GM19240 (cell line): ENCODE measurements around the gene PRPF38B.
"Not testable (repeated sequence)": the region's sequence is repeated elsewhere in the genome, so short reads cannot be mapped to it uniquely, and the experiment has no call there.

ENCODE experiments used
- DNase-seq: peaks from one replicate; pipeline ENCODE4 v3.0.0; 2011; ENCODE audit warnings: low spot score; ENCODE audit not compliant: insufficient read length

Gene PRPF38B

DNA sequence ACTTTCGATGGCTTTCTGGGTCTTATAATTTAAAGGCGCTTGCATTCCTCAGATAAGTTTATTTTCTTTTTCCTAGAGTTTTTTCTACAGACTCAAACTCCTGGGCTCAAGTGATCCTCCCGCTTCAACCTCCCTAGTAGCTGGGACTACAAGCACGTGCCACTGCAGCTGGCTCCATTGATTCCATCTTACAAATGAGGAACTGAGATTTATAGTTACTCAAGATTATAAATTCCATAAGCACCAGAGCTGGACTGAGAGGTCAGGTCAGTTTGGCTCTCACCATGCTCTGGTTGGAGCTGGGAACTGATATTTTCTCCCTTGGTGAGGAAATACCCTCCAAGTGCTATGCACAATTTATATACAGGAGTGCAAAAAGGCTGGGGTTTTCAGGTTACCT lies 13.4 kb upstream of the PRPF38B start:
- no peak for DNase-seq

DNA sequence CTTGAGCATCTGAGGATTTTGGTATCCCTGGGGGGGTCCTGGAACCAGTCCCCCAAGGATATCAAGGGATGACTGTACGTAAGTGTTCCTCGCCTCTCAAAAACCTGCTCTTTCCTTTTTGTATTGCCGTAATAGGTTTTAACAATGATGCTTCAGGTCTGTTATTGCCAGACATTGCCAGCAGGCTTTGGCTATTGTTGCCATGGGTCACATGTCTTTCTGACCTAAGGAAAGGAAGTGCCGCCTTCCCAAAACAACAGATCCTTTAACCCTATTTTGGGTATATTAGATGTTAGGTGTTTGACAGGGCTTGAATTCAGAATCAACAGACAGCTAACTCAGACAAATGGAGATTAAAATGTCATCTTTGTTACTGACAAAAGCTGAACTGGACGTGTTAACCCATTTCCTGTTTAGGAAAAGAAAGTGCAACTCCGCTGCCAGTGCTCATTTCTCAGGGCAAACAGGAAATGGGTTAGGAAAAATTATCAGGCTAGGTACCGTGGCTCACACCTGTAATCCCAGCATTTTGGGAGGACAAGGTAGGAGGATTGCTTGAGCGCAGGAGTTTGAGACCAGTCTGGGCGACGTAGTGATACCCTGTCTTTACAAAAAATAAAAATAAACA lies 12.4 kb upstream of the PRPF38B start:
- no peak for DNase-seq

DNA sequence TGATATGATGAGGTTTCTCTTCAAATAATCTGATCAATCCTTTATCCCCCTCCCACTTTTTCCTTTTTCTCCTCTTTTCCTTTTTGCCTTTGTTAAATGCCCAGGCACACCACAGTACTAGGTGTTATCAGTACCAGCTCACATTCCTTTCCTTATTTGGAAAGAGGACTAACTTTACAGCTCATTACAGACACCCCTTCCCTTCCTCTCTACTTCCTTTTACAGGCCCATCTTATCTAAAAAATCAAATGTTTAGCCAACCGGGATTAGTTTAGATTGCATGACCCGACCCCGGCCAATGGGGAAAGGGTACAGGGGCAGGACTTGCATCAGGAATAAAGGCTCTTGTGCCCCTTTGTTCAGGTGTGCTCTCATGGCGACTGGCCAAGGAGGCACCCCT lies 10.4 kb upstream of the PRPF38B start:
- DNase-seq = not testable (repeated sequence)

DNA sequence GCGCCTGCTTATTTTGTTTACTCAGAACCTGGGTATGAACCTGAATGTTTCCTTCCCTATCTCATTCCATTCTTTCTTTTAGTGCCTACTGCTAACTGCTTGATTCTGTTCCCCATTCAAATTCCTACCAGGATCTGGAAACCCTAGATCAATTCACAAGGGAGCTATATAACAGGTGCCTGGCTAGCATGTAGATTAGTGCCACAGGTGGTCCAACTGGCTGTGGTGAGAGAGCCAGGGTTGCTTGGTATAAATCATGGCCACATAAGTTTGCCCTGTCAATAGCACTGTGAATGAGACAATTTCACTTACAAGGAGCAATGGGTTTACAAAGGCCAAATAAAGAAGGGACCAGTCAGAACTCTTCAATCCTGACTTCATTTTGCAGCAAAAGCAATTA lies 6.6 kb upstream of the PRPF38B start:
- DNase-seq = no peak

DNA sequence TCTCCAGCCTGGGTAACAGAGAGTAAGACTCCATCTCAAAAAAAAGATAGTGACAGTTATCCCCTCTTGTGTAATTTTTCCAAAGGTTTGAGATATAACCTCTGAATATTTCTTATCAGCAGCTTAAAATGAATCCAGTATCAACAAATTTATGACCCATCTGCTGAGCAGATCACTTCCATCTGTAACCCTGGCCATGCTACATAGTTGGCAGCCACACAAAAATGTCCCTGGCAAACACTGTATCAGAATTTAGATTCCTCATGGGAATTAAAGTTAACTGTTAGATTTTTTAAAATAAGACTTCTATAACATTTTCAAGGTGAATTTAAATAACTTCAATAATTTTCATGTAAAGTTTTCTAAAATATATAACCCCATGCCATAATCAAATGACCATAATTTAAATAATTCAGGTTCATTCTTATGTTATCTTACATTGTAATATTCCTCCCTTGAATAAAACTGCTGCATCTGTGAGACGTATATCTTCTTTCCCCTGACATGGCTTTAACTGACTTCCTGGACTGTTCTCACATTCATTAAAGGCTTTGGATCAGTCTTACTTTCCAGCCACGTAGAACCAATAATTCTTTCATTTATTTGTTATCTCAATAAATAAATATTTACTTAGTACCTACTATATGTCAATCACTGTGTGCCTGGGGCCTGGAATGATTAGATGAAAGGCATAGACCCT lies 5.3 kb upstream of the PRPF38B start:
- DNase-seq = no peak

DNA sequence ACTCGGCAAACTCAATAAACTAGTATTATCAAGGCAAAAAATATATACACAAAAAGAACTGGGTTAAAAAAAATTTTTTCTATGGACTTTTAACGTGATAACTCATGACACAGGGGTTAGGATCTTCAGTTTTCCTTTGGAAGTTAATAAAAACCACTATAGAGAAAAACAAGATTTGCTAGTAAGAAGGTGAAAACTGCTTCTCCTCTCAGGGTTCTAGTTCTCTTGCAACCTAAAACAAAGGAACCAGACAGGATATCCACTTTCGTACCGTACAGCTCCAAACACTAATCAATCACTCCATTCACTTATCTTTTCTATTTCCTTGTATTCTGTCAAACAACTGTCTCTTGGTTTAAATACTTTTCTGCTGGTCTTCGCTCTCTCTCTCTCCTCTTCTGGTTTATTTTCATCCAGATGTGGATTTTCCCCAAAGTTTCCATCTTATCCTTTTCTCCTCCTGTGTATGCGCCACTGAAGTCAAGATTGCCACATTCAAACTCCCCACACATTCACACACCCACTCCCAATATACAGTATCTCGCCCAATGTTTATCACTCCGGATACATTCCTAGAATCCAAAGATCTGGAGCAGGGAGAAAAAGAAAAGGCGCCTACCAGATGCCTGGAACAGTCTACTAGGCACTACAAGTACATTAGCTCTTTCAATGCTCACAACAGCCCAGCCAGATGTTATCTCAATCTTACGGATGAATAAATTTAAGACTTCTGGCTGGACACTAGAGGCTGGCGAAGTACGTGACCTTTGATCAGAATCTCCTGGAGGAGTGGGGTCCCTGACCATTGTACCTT lies 775 bp upstream of the PRPF38B start:
- DNase-seq = no peak

DNA sequence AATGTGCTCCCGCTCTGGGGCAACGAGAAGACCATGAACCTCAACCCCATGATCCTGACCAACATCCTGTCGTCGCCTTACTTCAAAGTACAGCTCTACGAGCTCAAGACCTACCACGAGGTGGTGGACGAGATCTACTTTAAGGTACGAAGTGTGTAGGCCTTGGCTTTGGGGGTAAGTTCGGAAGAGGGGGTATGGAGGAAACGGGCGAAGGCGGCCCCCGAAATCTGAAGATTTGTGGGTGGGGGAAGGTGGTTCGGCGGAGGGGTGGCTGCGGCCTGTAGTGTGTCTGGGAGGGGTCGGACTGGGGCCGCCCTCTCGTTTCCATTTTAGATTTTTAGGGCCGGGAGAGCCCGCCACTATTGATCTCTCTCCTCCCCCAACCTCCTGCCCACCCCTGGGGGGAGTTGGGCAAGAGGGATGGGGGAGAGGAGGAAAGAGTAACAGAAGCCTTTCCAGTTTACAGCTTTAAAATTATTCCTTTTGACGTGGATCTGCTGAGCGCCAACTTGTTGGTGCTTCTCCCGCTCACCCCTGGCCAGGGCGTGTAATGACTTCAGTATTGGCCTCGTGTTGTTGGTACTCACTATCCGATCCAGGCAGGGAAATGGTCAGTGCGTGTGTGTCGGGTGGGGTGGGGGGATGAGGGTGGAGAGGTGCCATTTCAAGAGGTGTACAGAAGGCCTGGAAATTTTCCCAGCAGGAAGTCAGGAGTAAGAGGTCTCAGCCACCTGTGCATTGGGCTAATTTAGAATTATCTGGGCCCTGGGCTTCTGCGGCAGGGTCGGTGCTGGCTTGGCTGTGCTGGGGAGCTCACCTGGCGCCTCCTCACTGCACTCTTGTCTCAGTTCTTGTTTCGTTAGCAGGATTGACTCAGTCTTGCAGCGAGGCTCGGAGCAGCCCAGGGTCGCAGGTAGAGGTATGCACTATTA lies 880 bp downstream of the PRPF38B start:
- DNase-seq = peak; percentile 42

DNA sequence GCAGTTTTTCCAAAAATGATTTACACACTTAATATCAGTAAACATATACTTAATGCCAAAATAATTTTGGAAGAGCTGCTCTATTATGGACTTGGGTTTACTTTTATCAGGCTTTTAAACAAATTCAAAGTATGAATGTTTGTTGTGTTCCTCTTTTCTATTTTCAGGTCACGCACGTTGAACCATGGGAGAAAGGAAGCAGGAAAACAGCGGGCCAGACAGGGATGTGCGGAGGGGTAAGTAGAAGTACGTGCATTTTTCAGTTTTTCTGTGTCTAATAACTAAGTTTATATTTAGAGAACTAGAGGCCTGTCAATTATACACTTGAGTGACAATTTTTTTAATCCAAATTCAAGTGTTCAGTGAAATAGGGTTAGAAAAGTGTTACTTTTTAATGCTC lies 3.4 kb downstream of the PRPF38B start:
- no peak for DNase-seq

DNA sequence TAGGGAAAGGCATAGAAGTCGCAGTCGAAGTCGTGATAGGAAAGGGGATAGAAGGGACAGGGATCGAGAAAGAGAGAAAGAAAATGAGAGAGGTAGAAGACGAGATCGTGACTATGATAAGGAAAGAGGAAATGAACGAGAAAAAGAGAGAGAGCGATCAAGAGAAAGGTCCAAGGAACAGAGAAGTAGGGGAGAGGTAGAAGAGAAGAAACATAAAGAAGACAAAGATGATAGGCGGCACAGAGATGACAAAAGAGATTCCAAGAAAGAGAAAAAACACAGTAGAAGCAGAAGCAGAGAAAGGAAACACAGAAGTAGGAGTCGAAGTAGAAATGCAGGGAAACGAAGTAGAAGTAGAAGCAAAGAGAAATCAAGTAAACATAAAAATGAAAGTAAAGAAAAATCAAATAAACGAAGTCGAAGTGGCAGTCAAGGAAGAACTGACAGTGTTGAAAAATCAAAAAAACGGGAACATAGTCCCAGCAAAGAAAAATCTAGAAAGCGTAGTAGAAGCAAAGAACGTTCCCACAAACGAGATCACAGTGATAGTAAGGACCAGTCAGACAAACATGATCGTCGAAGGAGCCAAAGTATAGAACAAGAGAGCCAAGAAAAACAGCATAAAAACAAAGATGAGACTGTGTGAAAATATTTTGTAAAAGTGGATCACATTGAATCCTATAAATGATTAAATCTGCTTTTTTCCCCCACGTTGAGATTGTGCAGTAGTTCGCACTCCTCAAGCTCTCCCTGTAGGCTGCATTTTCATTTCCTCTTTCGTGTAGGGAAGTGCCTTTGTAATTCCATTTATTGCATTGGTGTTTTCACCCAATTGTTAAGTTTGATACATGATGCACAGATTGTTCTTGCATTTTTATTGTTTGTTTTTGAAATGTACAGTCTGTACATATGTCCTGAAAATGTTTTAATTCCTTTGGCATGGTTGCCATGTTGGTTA lies 7.5 kb downstream of the PRPF38B start:
- no peak for DNase-seq

DNA sequence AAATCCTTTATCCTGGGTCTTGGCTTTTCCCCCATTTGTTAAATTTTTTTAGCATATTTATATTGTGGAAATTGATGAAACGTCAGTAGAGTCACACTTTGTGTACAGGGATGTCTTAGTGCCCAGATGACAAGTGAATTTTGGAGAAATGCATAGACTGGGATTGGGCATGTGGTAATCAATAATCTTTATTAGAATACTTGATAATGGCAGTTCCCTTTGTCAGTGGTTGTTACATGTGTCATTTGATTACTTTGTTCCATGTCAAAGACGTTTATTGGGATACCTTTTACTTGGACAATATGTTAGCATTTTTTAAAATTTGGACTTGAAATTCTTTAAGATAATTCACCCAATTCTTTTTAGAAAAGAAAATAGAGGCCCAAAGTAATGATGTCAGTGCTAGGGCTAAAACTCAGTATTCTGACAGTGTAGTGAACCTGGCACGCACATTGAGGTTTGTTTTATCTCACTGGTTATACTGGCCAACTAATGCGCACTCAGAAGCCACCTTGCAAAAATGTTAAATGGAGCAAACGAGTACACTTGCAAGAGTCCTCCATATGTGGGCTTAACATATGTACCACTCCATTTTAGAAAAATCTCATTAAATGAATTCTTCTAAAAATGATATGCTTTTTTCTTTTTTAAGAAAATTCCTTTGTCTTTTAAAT lies 9.2 kb downstream of the PRPF38B start:
- DNase-seq = no peak

DNA sequence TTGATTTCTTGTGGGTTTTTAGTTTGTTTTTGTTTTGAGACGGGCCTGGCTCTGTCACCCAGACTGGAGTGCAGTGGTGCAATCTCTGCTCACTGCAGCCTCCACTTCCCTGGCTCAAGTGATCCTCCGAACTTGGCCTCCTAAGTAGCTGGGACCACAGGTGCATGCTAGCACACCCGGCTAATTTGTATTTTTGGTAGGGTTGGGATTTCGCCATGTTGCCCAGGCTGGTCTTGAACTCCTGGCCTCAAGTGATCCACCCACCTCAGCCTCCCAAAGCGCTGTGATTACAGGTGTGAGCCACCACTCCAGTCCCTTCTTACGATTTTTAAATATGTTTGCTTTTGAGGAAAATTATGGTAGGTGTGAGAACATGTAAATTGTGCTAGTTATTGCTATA lies 10.0 kb downstream of the PRPF38B start:
- DNase-seq = not testable (repeated sequence)

DNA sequence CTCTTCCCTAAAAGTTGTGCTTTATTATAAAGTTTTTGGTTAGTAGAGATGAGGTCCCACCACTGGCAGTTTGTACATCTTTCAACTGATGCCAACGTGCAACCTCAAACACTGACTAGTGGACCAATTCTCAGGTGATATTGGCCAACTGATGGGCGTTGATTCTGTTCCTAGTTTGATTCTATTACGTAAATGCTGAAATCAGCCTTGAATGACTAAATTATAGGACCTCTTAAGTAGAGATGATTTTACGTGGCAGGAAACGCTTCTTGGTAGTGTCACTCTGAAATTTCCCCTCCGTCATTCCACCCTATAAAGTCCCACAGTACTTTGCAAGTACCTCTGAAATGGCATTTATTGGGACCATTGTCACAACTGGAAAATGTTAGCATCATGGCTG lies 11.8 kb downstream of the PRPF38B start:
- DNase-seq = no peak

DNA sequence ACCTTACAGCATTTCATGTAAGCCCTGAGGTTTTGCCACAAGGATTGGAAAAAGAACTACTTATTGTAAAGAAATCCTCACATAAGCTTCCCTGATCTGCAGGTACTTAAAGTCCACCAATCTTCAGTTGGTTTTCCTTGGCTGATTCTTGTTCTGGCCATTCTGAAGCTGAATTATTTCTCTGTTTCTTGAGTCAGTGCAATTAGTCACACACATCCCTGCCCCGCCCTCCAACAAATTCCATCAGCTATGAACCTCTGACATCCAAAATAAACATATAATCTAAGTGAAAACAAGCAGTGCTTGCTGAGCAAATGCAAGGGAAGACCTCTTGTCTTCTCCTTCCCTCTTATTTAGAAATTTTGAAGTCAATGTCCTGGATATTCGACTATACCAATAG lies 12.4 kb downstream of the PRPF38B start:
- DNase-seq = no peak

DNA sequence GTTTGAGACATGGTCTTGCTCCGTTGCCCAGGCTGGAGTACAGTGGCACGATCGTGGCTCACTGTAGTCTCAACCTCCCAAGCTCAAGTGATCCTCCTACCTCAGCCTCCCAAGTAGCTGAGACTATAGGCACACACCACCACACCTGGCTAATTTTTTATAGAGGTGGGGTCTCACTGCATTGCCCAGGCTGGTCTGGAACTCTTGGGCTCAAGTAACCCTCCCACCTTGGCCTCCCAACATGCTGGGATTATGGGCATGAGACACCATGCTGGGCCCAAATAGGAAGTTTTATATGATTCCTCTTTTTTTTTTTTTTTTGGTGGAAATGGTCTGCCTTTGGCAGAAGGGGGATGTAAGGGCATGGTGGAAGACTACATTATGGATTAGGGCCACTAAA lies 14.5 kb downstream of the PRPF38B start:
- no peak for DNase-seq

DNA sequence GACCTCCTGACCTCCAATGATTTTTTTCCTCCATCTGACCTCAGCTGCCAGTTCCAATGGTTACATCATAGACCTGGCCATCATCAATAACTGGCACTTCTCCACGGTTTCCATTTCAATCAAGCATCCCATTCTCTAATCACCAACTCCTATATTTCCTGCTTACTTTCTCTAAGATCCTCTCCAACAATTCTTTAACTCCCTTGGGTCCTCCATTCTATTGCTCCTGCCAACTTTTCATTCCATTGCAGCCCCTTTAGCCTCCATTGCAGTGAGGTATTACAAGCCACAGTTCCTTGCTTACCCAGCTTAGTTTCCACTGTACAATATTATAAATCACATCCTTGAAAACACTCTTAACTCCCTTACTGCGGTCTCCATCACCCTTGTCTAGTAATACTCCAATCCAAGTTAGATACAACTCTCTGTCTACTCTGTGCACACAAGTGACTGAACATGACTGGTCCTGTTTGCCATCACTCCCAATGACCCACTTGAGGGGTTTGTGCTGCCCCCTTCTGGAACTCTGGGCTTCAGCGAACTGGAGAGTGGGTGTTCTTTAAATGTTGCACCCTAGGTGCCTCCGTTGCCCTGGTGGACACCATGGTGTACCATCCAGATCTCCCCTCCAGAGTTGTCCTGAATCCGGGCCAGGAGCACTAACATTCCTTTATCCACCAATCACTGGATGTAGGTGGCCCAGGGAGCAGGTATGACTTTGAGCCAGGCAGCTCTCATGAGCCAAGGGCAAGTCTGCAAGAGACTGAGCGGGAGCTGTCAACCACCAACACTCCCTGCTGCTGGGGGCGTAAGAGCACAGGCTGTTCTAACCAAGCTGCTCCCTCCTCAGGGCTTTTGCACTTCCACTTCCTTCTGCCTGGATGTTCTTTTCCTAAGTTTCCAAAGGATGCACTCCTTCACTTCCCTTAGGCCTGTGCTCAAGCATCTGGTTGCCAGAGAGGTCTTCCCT lies 16.9 kb downstream of the PRPF38B start:
- no peak for DNase-seq

DNA sequence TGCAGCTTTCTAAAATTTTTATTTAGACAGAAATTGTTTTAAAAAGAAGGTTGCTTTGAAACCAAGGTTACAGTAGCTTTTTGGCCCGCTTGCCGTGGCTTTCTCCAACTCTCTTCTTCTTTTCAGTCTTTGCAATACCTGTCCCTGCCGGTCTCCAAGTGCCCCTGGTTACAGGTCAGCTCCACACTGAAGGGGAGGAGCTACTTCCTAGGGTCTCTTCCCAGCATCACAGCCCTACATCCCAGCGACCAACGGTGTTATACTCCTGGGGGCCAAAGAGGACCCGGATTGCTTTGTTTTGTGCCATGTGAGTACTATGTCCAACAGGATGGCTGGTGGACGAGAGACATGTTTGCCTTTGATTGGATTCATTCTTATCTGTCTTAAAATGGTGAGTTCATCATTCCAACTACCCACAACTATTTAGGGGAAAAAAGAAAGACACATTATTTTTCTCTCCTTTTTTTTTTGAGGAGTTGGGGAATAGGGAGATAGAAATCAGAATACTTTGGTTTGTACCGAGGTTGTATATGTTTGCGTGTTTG lies 20.6 kb downstream of the PRPF38B start, which contains the start of gene FNDC7:
Gene FNDC7 (plus strand): TSS at position 303 of the 545 bp plus-strand sequence. CDS start 26 bp downstream, at position 329.
- DNase-seq = no peak

DNA sequence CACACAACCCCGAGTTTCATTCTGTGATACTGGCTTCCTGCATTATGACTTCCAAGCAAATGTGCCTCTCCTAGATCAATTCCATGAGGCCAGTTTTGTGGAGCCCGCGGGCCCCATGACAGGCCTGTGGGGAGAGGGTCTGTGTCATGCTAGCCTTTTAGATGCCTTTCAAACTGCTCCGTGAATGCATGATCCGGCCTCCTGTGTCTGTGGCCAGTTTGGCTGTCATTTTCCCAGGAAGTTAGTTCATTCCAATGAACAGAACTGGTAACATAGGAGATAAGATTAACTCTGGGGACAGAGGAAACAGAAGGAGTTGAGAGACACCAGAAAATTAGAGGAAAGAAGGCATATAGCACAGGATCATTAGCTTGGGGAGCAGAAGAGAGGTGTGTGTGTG lies 23.8 kb downstream of the PRPF38B start:
- DNase-seq = no peak
